Dendritic cell treated with granulocyte-macrophage colony-stimulating factor and Interleukin-4, amounts not matched to agents 40 ng/mL and 50 ng/mL, for 4 days (primary cell): ENCODE measurements around the gene PILRB.

Experiments used
- H3K27ac Mint-ChIP-seq: one replicate; pipeline ENCODE4 v1.8.0; 2022; ENCODE audit warnings: mild to moderate bottlenecking, mixed read lengths
- H3K27me3 Mint-ChIP-seq: one replicate; pipeline ENCODE4 v1.8.0; 2022; ENCODE audit warnings: mild to moderate bottlenecking, mixed read lengths
- H3K36me3 Mint-ChIP-seq: one replicate; pipeline ENCODE4 v1.8.0; 2022; ENCODE audit warnings: low read depth, mixed read lengths
- H3K4me1 Mint-ChIP-seq: one replicate; pipeline ENCODE4 v1.8.0; 2022; ENCODE audit warnings: low read depth, mixed read lengths
- H3K4me3 Mint-ChIP-seq: one replicate; pipeline ENCODE4 v1.8.0; 2022; ENCODE audit warnings: mild to moderate bottlenecking, moderate library complexity, mixed read lengths
- H3K9me3 Mint-ChIP-seq: one replicate; pipeline ENCODE4 v1.8.0; 2022; ENCODE audit warnings: mixed read lengths
- intact Hi-C: fragments of 100-400 bp; cut with micrococcal nuclease; formaldehyde crosslinking; loops from one replicate; pipeline ENCODE4 v1.15.0; 2022

Gene PILRB

GRCh38 chr7:100413889-100414288 lies 56.0 kb downstream of the PILRB start:
- H3K4me1 Mint-ChIP-seq: peaks cover 19% of the 10 kb centered on the region
- peak overlapping the region; percentile 85 for H3K27ac Mint-ChIP-seq
- no peaks in the 10 kb centered on the region for H3K27me3 Mint-ChIP-seq
- H3K9me3 Mint-ChIP-seq: no peaks in the 10 kb centered on the region
- no peak overlapping the region for H3K4me3 Mint-ChIP-seq
- H3K36me3 Mint-ChIP-seq: peaks cover 33% of the 10 kb centered on the region
- intact Hi-C loops: no loop called here

GRCh38 chr7:100415448-100415847 lies 57.5 kb downstream of the PILRB start:
- peaks cover 43% of the 10 kb centered on the region for H3K36me3 Mint-ChIP-seq
- intact Hi-C loops: no loop called here
- no peaks in the 10 kb centered on the region for H3K9me3 Mint-ChIP-seq
- no peak overlapping the region for H3K4me3 Mint-ChIP-seq
- no peaks in the 10 kb centered on the region for H3K27me3 Mint-ChIP-seq
- no peak overlapping the region for H3K27ac Mint-ChIP-seq
- peaks cover 25% of the 10 kb centered on the region for H3K4me1 Mint-ChIP-seq
